Myocyte (in vitro differentiated cells): Measurements from ENCODE around the gene MKNK1. TPM values are rescaled to one million over a fixed set of nuclear protein-coding genes. Genes with fewer than 3 reads are reported as not detected.
"Not testable (repeated sequence)": the region's sequence is repeated elsewhere in the genome, so short reads cannot be mapped to it uniquely, and the experiment has no call there.

Source experiments
- DNase-seq: peaks from one replicate; pipeline ENCODE4 v3.0.0-alpha.2; 2012; ENCODE audit warnings: low read depth
- polyA plus RNA-seq: library from polyadenylated mRNA; unstranded; fragments of >200 nt; gene quantifications from one replicate; pipeline ENCODE4 v1.2.1, GENCODE V29; 2012; ENCODE audit warnings: missing spikeins
- total RNA-seq: library from RNA; depleted of rRNA; stranded (reverse); fragments of >200 nt; gene quantifications from 2 replicates; pipeline ENCODE4 v1.2.3, GENCODE V29; 2014

The MKNK1 gene
- total RNA-seq = 15.2 and 15.4 TPM in 2 replicates
- 30.6 TPM for polyA plus RNA-seq

- peak; percentile 95 for DNase-seq
Observed at GRCh38 chr1:46603858-46604549, at the start of gene MKNK1. MKNK1 (minus strand) TSS chr1:46604268; CDS start chr1:46583327, 20,941 bp downstream.

GRCh38 chr1:46653405-46653958, 49.4 kb upstream of the MKNK1 start:
- DNase-seq = no peak

DNA sequence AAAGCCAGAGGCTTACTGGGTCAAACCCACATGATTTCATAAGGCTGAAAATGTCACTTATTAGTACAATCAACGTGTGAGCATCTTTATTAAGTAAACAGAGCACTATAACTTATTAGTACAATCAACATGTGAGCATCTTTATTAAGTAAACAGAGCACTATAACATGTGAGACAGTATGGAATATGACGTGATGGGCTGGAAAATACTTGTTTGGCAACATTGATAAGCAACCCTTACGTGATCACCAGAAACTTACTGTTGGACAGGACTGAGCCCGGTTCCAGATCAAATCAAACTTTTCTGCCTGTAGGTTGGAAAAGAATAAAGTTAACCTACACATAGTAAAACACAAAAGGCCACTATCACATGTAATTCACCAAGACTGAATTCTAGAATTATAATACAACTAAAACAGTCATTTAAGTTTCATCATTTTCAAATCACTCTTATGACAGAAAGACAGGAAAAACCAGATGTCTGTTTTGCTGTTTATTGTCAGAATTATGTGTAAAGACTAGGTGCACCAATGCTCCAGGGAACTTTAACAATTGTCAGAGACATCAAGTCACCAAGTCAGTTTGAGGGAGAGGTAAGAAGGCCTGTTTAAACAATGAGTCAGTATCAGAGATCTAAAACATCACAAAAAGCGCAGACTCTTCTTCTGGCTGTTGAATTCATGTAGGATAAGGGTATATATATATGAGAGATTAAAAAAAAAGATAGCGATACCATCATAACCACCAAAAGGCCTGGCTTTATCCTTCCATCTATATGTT, 48.4 kb upstream of the MKNK1 start:
- DNase-seq = no peak

GRCh38 chr1:46651152-46651551, 47.1 kb upstream of the MKNK1 start:
- DNase-seq = not testable (repeated sequence)

DNA sequence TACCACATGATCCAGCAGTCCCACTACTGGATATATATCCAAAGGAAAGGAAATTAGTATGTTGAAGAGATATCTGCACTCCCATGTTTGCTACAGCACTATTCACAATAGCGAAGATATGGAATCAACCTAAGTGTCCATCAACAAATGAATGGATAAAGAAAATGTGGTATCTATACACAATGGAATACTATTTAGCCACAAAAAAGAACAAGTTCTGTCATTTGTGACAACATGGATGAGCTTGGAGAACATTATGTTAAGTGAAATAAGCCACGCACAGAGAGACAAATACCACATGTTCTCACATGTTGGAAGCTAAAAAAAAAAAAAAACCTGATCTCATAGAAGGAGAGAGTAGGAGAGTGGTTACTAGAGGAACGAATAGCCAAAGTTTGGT, 46.4 kb upstream of the MKNK1 start:
- DNase-seq = no peak

- DNase-seq = no peak
Observed at GRCh38 chr1:46649764-46650163, 45.7 kb upstream of the MKNK1 start.

DNA sequence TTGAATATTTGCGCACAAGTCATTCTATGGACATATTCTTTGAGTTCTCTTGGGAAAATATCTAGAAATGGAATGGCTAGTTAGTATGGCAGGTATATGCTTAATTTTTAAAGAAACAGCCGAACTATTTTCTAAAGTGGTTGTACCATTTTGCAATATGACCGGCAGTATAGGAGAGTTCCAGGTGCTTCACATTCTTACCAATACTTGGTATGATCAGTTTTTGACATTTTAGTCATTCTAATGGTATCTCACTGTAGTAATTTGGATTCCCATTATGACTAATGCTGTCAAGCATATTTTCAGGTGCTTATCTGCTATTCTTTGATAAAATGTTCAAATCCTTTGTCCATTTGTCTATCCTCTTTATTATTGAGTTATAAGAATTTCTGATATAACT, 43.5 kb upstream of the MKNK1 start:
- no peak for DNase-seq

GRCh38 chr1:46646844-46647243, 42.8 kb upstream of the MKNK1 start:
- no peak for DNase-seq

- no peak for DNase-seq
Observed at GRCh38 chr1:46646331-46646730, 42.3 kb upstream of the MKNK1 start.

- no peak for DNase-seq
Observed at GRCh38 chr1:46645815-46646214, 41.7 kb upstream of the MKNK1 start.

DNA sequence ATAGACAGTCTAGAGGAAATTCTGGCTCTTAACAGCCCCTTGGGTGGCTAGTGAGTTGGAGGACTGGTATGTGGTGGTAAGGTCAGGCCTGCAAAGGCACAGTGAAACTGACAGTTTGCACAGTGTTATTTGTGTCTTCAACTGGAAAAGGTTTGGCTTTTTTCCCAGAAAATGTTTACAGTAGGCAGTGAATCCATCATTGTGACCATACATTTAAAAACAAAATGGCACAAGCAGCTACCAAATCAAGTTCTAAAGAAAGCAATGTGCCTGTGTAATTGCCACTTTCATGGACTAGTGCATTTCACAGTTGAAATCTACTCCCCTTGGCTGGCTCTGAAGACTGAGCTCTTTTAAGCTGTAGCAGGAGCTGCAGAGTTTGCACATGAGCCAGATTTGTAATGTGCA, 39.3 kb upstream of the MKNK1 start:
- peak; percentile 55 for DNase-seq

DNA sequence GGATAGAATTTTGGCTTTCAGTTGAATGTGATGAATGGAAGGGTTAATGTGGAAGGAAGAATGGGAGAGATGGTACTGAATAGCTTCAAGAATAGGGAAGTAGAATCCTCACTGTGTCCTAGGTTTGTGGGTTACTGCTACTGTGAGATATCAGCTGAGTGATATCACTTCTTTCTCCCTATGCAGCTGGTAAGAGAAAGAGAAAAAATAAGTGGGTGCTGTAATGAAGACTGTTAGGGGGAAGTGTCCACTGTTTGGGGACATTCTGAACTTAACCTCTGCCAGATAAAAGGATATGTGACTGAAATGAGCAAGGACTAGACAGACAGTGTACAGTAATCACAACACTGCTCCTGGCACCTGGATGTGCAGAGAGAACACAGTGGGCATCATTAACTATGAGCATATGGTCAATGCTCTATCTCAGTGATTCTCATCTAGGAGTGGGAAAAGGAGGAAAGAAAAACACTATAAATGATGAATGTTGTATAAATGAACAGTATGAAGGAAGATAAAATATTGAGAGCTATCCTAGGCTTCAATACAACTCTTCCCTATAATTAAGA, 38.1 kb upstream of the MKNK1 start:
- DNase-seq = no peak

DNA sequence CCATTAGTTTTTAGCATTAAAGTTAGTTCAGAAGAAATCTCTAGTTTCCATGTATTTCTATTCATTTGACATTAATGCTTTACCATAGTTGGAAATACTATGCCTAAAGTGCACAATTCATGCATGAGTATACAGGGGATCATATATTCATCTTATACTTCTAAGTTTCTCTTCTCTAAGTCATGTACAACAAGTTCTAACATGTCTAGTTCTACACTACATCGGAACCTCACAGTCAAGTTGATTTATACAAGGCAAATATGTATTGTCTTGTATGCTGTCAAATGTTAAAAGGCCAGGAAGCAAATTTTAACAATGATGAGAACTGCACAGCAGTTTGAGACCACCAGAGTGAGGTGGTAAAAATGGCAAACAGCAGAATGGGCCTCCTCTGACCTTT, 35.5 kb upstream of the MKNK1 start:
- no peak for DNase-seq

GRCh38 chr1:46638921-46639320, 34.9 kb upstream of the MKNK1 start:
- no peak for DNase-seq

DNA sequence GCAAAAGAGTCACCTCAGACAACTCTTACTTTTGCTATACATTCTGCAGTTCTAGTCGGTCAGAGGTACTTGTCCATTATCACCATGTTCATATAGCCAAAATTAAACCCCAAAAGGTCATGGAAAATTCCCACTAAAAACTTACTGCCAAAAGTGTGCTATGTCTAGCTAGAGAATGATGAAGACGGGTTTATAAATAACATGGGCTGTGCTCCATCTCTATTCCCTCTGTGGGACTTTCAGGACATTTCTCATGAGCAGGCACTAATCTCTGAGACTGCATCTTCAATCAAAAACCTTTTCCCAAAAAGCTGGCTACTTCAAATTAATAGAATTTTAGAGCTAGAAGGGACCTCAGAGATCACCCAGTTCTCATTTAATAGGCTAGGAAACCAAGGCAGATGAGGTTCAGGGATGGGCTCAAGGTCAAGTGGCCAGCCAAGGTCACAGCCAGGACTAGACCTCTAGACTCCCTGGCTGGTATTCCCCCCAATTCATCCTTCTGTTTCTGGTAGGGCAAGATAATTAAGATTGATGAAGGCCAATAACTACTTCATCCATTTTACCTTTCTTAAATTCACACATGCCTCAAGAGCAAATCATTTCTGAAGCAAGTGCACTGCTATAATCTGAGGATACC, 33.5 kb upstream of the MKNK1 start:
- peak; percentile 4 for DNase-seq

DNA sequence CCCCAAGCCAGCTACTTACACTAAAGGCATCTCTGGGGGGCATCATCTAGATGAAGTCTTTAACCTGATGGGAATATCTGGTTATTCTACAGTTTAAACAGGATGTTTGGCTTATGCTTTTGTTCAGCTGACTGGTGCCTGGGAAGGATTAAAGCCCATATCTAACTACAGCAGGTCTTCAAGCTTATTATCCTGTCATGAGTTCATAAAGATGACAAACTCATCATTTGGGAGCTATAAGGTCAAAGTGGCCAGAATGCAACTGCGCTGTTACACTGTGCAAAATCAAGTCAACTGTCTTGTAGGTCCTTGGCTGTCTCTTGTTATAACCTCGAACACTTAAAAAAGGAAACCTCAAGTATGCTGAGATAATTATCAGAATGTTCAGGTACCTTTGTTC, 31.1 kb upstream of the MKNK1 start:
- DNase-seq = no peak

GRCh38 chr1:46630719-46631118, 26.7 kb upstream of the MKNK1 start:
- no peak for DNase-seq

DNA sequence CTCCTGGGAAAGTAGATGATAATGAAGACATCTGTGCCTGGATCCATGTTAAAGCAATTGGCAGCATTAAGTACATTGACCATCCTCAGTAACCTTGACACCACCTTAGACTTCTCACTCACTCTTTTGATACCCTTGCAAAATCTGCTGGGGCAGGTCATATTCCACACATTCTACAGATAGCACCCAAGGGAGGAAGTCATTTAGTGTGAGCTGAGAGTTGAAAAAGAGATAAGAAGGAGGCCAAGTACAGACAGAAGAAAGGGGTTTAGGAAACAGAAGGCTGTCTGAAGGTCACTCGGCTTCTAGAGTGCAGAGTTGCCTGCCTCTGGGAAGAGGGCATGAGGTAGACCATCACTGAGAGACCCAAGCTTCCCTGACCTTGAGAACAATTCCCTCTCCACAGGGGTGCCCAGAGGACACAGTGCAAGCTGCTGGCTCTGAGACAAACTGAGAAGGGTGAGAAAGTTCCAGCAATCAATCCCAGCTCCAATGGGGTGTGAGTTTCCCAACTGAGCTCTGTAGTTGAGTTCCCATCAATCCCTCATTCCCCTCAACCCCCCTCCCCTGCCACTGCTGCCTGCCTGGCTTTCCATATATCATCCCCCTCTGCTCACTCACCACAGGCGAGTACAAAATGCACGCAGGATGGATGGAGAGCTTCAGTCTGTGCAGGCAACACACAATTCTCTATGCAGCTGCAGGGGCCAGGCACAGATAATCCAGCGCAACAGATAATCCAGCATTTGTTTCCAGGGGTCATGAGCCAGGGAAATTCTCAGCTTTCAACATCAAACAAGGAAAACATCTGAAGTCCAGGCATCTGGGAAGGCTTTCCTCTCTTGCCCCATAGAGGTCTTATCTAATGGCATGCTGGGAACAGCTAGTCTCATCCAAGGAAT, 19.9 kb upstream of the MKNK1 start:
- DNase-seq = no peak

GRCh38 chr1:46622344-46622743, 18.3 kb upstream of the MKNK1 start:
- peak; percentile 43 for DNase-seq

GRCh38 chr1:46621930-46622329, 17.9 kb upstream of the MKNK1 start:
- DNase-seq = no peak
